ENCODE results near the gene ZNF441. TPM values are rescaled to one million over a fixed set of nuclear protein-coding genes. Genes with fewer than 3 reads are reported as not detected.
"Not testable (repeated sequence)": the region's sequence is repeated elsewhere in the genome, so short reads cannot be mapped to it uniquely, and the experiment has no call there.

Gene ZNF441
- total RNA-seq, 1 donor from 2014 or later, result 13.3 TPM

- intact Hi-C loops (cut with DNase I), result no loop called here
- no peak for DNase-seq (ENCODE audit: low spot score)
- no peak for ATAC-seq
Measured at GRCh38 chr19:11769995-11770394, 3.2 kb downstream of the ZNF441 start.

GRCh38 chr19:11771520-11771919 is 4.7 kb downstream of the ZNF441 start:
- DNase-seq (ENCODE audit: low spot score); ATAC-seq; intact Hi-C loops (cut with DNase I): not testable (repeated sequence)

- ATAC-seq; DNase-seq (ENCODE audit: low spot score); intact Hi-C loops (cut with DNase I): not testable (repeated sequence)
Measured at GRCh38 chr19:11776669-11777068, 9.9 kb downstream of the ZNF441 start.

GRCh38 chr19:11780431-11781020 is 13.7 kb downstream of the ZNF441 start:
- no peak for ATAC-seq
- no peak for DNase-seq (ENCODE audit: low spot score)

GRCh38 chr19:11781295-11782057 is 14.7 kb downstream of the ZNF441 start:
- DNase-seq (ENCODE audit: low spot score) (no peak), ATAC-seq (no peak)
- intact Hi-C loops (cut with DNase I), result no loop called here

More at GRCh38 chr19:11780431-11781020, 13.7 kb downstream of the ZNF441 start:
- intact Hi-C loops (cut with DNase I), result no loop called here

GRCh38 chr19:11783767-11784166 is 17.0 kb downstream of the ZNF441 start:
- no peak for DNase-seq (ENCODE audit: low spot score)
- ATAC-seq, result no peak
- intact Hi-C loops (cut with DNase I), result no loop called here

GRCh38 chr19:11784356-11784755 is 17.6 kb downstream of the ZNF441 start:
- ATAC-seq (no peak), DNase-seq (ENCODE audit: low spot score) (no peak)
- intact Hi-C loops (cut with DNase I), result no loop called here

GRCh38 chr19:11787536-11787935 is 20.7 kb downstream of the ZNF441 start:
- intact Hi-C loops (cut with DNase I), result no loop called here
- DNase-seq (ENCODE audit: low spot score) (no peak), ATAC-seq (no peak)

GRCh38 chr19:11792942-11793341 is 26.1 kb downstream of the ZNF441 start:
- ATAC-seq (no peak), DNase-seq (ENCODE audit: low spot score) (no peak)
- intact Hi-C loops (cut with DNase I), result loop anchor here (10.0 kb wide), 1 partner anchor 202 kb away; no protein-coding TSS in a partner anchor

GRCh38 chr19:11797491-11797890 is 30.7 kb downstream of the ZNF441 start:
- ATAC-seq, result peak; percentile 97
- intact Hi-C loops (cut with DNase I), result loop anchor here (10.0 kb wide), 1 partner anchor 197 kb away; no protein-coding TSS in a partner anchor
- peak; percentile 88 for DNase-seq (ENCODE audit: low spot score)

- ATAC-seq (peak; percentile 99), DNase-seq (ENCODE audit: low spot score) (peak; percentile 94)
- intact Hi-C loops (cut with DNase I), result loop anchor here (10.0 kb wide), 1 partner anchor 196 kb away; no protein-coding TSS in a partner anchor
Measured at GRCh38 chr19:11798391-11799330, 31.9 kb downstream of the ZNF441 start, which contains the start of gene ZNF491. ZNF491 (plus strand) TSS chr19:11798523; CDS start chr19:11805954, 7,431 bp downstream.

GRCh38 chr19:11806354-11807098 is 39.7 kb downstream of the ZNF441 start:
- intact Hi-C loops (cut with DNase I), result no loop called here
- ATAC-seq (no peak), DNase-seq (ENCODE audit: low spot score) (no peak)

- no peak for ATAC-seq
- DNase-seq (ENCODE audit: low spot score), result no peak
- intact Hi-C loops (cut with DNase I), result no loop called here
Measured at GRCh38 chr19:11807099-11807380, 40.2 kb downstream of the ZNF441 start.

GRCh38 chr19:11813703-11814028 is 46.9 kb downstream of the ZNF441 start:
- ATAC-seq (peak; percentile 66), DNase-seq (ENCODE audit: low spot score) (no peak)
- intact Hi-C loops (cut with DNase I), result no loop called here

- intact Hi-C loops (cut with DNase I), result no loop called here
Measured at GRCh38 chr19:11814029-11814699, 47.4 kb downstream of the ZNF441 start, which contains the start of gene ZNF440. ZNF440 (plus strand) TSS chr19:11814273; CDS start chr19:11814448, 175 bp downstream.

GRCh38 chr19:11814700-11815035 is 47.9 kb downstream of the ZNF441 start:
- ATAC-seq, result no peak
- intact Hi-C loops (cut with DNase I), result no loop called here
- no peak for DNase-seq (ENCODE audit: low spot score)

More at GRCh38 chr19:11814029-11814699, 47.4 kb downstream of the ZNF441 start, which contains the start of gene ZNF440:
- ATAC-seq, result peak; percentile 100
- DNase-seq (ENCODE audit: low spot score), result peak; percentile 97

GRCh38 chr19:11821474-11822109 is 54.8 kb downstream of the ZNF441 start:
- ATAC-seq (no peak), DNase-seq (ENCODE audit: low spot score) (no peak)
- intact Hi-C loops (cut with DNase I), result no loop called here

All from sciatic nerve (tissue), 2 donors.